MG63 (cell line): ENCODE data around the gene IGSF6. TPM values are rescaled to one million over a fixed set of nuclear protein-coding genes. Genes with fewer than 3 reads are reported as not detected.

Experiments used
- DNase-seq: peaks from one replicate; pipeline ENCODE4 v3.0.0-alpha.2; 2020
- H3K27me3 ChIP-seq: fragments of 250-450 bp; sonication (Bioruptor Pico); 2 replicates; pipeline ENCODE4 v1.5.1; 2020; ENCODE audit warnings: mild to moderate bottlenecking, moderate library complexity
- H3K36me3 ChIP-seq: fragments of 250-450 bp; sonication (Bioruptor Pico); 2 replicates; pipeline ENCODE4 v1.5.1; 2020; ENCODE audit warnings: mild to moderate bottlenecking, moderate library complexity
- H3K4me3 ChIP-seq: fragments of 250-450 bp; sonication (Bioruptor Pico); 2 replicates; pipeline ENCODE4 v1.5.1; 2020; ENCODE audit warnings: mild to moderate bottlenecking, moderate library complexity
- H3K9me3 ChIP-seq: fragments of 250-450 bp; sonication (Bioruptor Pico); 2 replicates; pipeline ENCODE4 v1.5.1; 2020; ENCODE audit warnings: mild to moderate bottlenecking, moderate library complexity
- total RNA-seq: library from RNA; depleted of rRNA; stranded (reverse); fragments of >200 nt; shearing (Covaris generic); gene quantifications from 2 replicates; pipeline ENCODE4 v1.2.3, GENCODE V29; 2014; ENCODE audit warnings: low replicate concordance; rRNA removed

IGSF6 gene
- total RNA-seq, 1 experiment from 2014 or later, result not detected

DNA sequence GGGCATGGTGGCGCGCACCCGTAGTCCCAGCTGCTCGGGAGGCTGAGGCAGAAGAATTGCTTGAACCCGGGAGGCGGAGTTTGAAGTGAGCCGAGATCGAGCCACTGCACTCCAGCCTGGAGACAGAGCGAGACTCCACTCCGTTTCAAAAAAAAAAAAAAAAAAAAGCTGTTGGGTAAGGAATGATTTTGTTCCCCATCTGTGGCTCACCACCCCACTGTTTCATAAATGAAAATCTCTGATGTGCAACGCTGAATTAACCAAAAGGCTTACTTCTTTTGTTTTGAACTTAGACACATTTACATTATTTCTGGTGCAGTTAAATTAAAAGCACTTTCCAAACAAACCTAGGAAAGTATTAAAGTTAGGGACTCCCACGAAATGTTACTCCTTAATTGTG lies 54.2 kb downstream of the IGSF6 start:
- Histone ChIP-seq H3K27me3 (no peaks in the 10 kb centered on the region), H3K9me3 (no peaks in the 10 kb centered on the region), H3K36me3 (no peaks in the 10 kb centered on the region), H3K4me3 (peak overlapping the region; percentile 92)
- DNase-seq, result no peak

DNA sequence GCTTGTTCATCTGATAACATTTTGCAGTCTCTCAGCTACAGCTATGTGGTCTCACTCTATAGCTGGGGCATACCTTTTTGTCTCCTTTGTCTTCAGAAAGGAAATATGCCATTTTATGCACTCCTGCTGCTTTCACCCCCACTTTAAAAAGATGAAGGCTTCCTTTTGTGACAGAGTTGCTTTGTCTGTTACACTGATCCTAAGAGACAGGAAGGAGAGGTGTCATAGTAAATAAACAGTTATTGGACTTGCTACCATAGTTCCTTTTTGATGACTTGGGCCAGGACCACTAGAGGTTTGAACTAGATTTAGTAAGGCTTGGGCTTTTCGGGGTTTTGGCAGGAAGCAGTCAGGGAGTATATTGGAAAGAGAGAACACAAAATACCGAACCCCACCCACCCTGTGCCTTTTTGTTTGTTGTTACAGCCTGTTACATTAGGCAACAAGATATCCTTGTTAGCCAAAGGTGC lies 54.8 kb downstream of the IGSF6 start:
- no peak overlapping the region for H3K4me3 ChIP-seq
- no peak for DNase-seq
- H3K36me3 ChIP-seq, result no peaks in the 10 kb centered on the region
- H3K27me3 ChIP-seq, result no peaks in the 10 kb centered on the region
- no peaks in the 10 kb centered on the region for H3K9me3 ChIP-seq

DNA sequence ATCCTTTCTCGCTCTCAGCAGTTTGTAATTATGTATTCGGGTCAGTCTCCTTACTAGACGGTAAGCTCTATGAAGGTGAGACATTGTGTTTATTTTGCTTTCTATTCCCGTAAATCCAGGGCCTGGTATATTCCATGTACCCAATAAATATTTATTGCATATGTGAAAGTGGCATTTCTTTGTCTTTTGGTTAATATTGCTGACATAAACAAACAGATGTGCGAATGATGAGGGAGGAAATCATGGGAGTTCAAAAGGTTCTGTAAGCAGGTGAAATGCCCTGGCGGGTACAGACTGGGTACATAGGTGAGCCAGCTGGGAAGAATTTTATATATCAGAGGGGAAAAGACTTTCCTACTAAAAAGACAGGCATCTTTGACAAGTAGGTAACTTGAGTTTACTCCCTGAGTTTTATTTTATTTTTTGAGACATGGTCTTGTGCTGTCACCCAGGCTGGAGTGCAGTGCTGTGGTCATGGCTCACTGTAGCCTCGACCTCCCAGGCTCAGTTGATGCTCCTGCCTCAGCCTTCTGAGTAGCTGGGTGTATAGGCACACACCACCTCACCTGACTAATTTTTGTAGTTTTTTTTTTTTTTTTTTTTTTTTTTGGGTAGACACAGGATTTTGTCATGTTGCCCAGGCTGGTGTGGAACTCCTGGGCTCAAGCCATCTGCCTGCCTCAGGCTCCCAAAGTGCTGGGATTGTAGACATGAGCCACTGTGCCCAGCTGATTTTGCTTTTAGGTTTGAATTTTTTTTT lies 58.7 kb downstream of the IGSF6 start:
- no peaks in the 10 kb centered on the region for H3K36me3 ChIP-seq
- no peak for DNase-seq
- H3K27me3 ChIP-seq, result no peaks in the 10 kb centered on the region
- no peaks in the 10 kb centered on the region for H3K9me3 ChIP-seq
- H3K4me3 ChIP-seq, result no peak overlapping the region

DNA sequence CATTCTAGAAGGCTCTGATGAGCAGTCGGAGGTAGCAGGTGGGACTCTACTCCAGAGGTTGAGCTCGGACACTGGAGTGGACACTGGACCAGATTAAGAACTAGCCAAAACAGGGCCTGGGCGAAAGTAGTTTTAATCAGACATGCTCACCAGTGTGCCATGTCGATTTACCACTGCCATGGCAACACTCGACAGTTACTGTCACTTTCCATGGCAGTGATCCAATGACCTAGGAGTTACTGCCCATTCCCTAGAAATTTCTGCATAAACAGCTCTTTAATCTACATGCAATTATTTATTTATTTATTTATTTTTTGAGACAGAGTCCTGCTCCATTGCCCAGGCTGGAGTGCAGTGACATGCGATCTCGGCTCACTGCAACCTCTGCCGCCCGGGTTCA lies 60.2 kb downstream of the IGSF6 start:
- no peaks in the 10 kb centered on the region for H3K36me3 ChIP-seq
- no peaks in the 10 kb centered on the region for H3K9me3 ChIP-seq
- no peaks in the 10 kb centered on the region for H3K27me3 ChIP-seq
- no peak overlapping the region for H3K4me3 ChIP-seq
- DNase-seq, result no peak

DNA sequence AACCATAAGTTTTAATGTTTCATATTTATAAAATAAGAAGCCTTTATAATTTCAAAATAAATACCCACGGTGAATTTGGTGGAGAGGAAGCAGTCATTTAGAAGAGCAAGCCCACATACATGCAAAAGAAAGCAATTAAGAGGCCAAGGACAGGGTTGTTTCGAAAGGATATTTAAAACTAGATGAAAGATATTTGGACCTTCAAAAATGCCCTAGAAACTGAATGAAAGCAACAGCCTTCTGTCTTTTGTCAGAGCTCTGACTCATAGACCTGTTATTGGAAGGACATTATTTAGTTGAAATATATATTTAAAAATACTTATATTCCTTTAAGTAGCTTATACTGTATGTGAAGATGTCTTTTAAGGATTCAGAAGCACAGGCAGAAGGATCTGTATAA lies 61.6 kb downstream of the IGSF6 start:
- Histone ChIP-seq H3K9me3 (no peaks in the 10 kb centered on the region), H3K36me3 (no peaks in the 10 kb centered on the region), H3K27me3 (no peaks in the 10 kb centered on the region), H3K4me3 (no peak overlapping the region)
- DNase-seq, result no peak

DNA sequence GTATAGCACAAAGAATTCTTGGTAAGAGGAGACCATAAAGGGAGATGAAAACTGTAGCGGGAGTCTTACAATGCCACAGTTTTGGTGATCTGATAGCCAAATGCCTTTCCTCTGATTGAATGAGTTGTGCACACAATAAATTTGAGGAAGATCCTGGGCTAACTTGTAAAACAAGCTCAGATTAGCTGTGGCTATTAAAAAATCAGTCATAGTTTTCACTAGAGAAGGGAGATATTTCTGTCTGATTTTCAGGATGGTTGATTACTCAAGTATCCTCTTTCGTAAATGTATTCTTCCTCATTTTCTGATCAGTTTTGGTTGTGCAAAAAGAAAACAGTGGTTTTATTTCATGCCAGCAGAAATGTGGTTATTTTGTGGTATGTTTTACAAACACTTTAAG lies 62.1 kb downstream of the IGSF6 start:
- Histone ChIP-seq H3K4me3 (no peak overlapping the region), H3K36me3 (no peaks in the 10 kb centered on the region), H3K9me3 (no peaks in the 10 kb centered on the region), H3K27me3 (no peaks in the 10 kb centered on the region)
- no peak for DNase-seq

DNA sequence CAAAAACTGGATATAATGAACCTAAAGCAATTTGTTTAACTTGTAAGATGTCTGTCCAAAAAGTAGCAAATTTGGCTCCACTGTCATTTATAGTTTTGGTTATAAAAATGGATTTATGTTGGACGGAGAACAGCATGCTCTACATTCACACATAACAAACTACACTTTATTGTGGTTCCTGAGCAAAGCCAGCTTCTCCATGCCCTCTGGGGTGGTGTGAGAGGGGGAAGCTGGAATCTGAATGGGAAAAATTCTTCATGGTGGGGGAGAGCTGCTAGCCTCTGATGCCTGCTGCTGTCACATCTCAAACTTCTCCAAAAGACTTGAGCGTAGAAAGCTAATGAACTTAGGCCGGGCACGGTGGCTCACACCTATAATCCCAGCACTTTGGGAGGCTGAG lies 62.9 kb downstream of the IGSF6 start:
- no peaks in the 10 kb centered on the region for H3K27me3 ChIP-seq
- no peaks in the 10 kb centered on the region for H3K36me3 ChIP-seq
- no peak for DNase-seq
- H3K4me3 ChIP-seq, result no peak overlapping the region
- H3K9me3 ChIP-seq, result no peaks in the 10 kb centered on the region

Other genes starting within 250 kb of the IGSF6 start
- gene METTL9, start 53.0 kb downstream of the IGSF6 start, total RNA-seq, result 210 and 260 TPM in 2 replicates
- not detected in 2 replicates for gene OTOA, start 11.4 kb upstream of the IGSF6 start, total RNA-seq
- 4.2 and 4.9 TPM in 2 replicates for gene NPIPB4, start 205.1 kb upstream of the IGSF6 start, total RNA-seq